ENCODE data around the gene EMC8. TPM values are rescaled to one million over a fixed set of nuclear protein-coding genes. Genes with fewer than 3 reads are reported as not detected.

EMC8 gene
- total and polyA plus RNA-seq, 2 of the 8 experiments (the other 6 are each of a cell fraction or from before 2014, with no cell fraction given), result 52.2 to 69.7 TPM

GRCh38 chr16:85833219-85833920, 34.0 kb upstream of the EMC8 start:
- H3K23ac ChIP-seq (ENCODE audit: insufficient read length), result no peak overlapping the region
- H3K4me3 ChIP-seq (ENCODE audit: extremely low read depth in 1 of 4, insufficient read depth in 2 of 4, low read depth in 3 of 4, low read length in 4 of 4), result no peak overlapping the region
- no peak overlapping the region for H2AFZ ChIP-seq (ENCODE audit: low read length)
- no peaks in the 10 kb centered on the region for H4K20me1 ChIP-seq (replicated peaks in 1 of 2; ENCODE audit: control insufficient read depth in 1 of 2, insufficient read depth in 2 of 2, low read length in 2 of 2)
- peaks cover 3% of the 10 kb centered on the region; the same call in 1 of the 2 replicates for H3K23me2 ChIP-seq (ENCODE audit: low read depth, low read length)
- no peak overlapping the region for H4K91ac ChIP-seq (replicated peaks; ENCODE audit: insufficient read length, low read length)
- H2BK20ac ChIP-seq (ENCODE audit: low read length), result no peak overlapping the region
- no peaks in the 10 kb centered on the region; a peak in 2 of 7 replicates for H3K27me3 ChIP-seq (replicated peaks in 1 of 4; ENCODE audit: control insufficient read depth in 3 of 4, extremely low read depth in 1 of 4, insufficient read depth in 3 of 4, low read length in 3 of 4)
- H3K9ac ChIP-seq (replicated peaks in 1 of 4; ENCODE audit: extremely low read depth in 1 of 4, low read depth in 3 of 4, low read length in 3 of 4), result no peak overlapping the region
- no peak overlapping the region for H2AK5ac ChIP-seq (ENCODE audit: low read depth, low read length)
- H2BK15ac ChIP-seq (ENCODE audit: low read length), result no peak overlapping the region
- no peak overlapping the region for H3K14ac ChIP-seq (ENCODE audit: insufficient read length)
- H3K27ac ChIP-seq (ENCODE audit: low read depth, low read length), result no peak overlapping the region
- no peak overlapping the region for H4K8ac ChIP-seq (ENCODE audit: extremely low read depth, insufficient read depth, low read length)
- ChIA-PET CTCF (ENCODE audit: partially characterized antibody) (interaction anchor here (1.4 to 6.9 kb wide), 3 partner anchors 13 to 153 kb away, joined by 3 to 51 read pairs (median 7); no protein-coding TSS in a partner anchor), POLR2A (ENCODE audit: partially characterized antibody) (no interaction called here)
- DNase-seq (ENCODE audit: low read depth in 1 of 2, low spot score in 2 of 2) (no peak), FAIRE-seq (no peak)
- no peak overlapping the region for H2BK120ac ChIP-seq (replicated peaks; ENCODE audit: low read depth, low read length)
- H3K4me1 ChIP-seq (replicated peaks in 1 of 4; ENCODE audit: control insufficient read depth in 3 of 4, insufficient read depth in 4 of 4, low read length in 3 of 4), result peaks cover 0 to 2% (median 0%) of the 10 kb centered on the region in 4 experiments; a peak in 1 of 7 replicates
- no peak overlapping the region for H3K18ac ChIP-seq (ENCODE audit: extremely low read depth, low read length)
- H3K9me3 ChIP-seq (ENCODE audit: insufficient read depth in 2 of 2, low read depth in 1 of 2, low read length in 1 of 2), result peaks cover 0 to 10% of the 10 kb centered on the region in 2 experiments; a peak in 2 of 4 replicates
- H3K79me1 ChIP-seq (ENCODE audit: low read depth, low read length), result no peaks in the 10 kb centered on the region
- H3K36me3 ChIP-seq (ENCODE audit: control insufficient read depth in 2 of 4, insufficient read depth in 4 of 4, low read length in 3 of 4), result no peaks in the 10 kb centered on the region
- H2BK12ac ChIP-seq (ENCODE audit: low read depth, low read length), result no peak overlapping the region
- 90% methylated on average over 21 of the region's 22 CpGs; no CpG with 5 or more reads in 1 of the 2 experiments for WGBS, 2 experiments (ENCODE audit: extremely low coverage in 1 of 2, insufficient coverage in 1 of 2, insufficient read length in 1 of 2, insufficient replicate concordance in 2 of 2, low coverage in 1 of 2, low lambda C conversion rate in 2 of 2, missing lambda C conversion rate in 1 of 2)
- H3K56ac ChIP-seq (replicated peaks; ENCODE audit: insufficient read length, low read depth, low read length), result no peak overlapping the region
- no peak overlapping the region for H2BK5ac ChIP-seq (ENCODE audit: low read depth, low read length)
- H3K4me2 ChIP-seq (ENCODE audit: insufficient read depth in 1 of 2, low read depth in 2 of 2, low read length in 2 of 2), result no peak overlapping the region
- no peak overlapping the region for H4K5ac ChIP-seq (ENCODE audit: insufficient read length, low read depth, low read length)
- H3K79me2 ChIP-seq (ENCODE audit: control insufficient read depth in 1 of 2, insufficient read depth in 2 of 2, low read length in 2 of 2), result no peaks in the 10 kb centered on the region
- H3K4ac ChIP-seq (replicated peaks; ENCODE audit: insufficient read length, low read depth, low read length), result no peak overlapping the region
- TF ChIP-seq SIN3A (conservative IDR thresholded peaks at IDR 0.05 in 1 of 2, IDR thresholded peaks at IDR 0.05 in 1 of 2; ENCODE audit: low read depth in 1 of 2, low read length in 2 of 2) (no peak), HDAC2 (IDR thresholded peaks at IDR 0.05; ENCODE audit: borderline replicate concordance in 1 of 2, low read depth in 2 of 2, low read length in 2 of 2) (no peak), SUZ12 (IDR thresholded peaks at IDR 0.05; ENCODE audit: low read length) (no peak), YY1 (IDR thresholded peaks at IDR 0.05; ENCODE audit: low read depth, low read length) (no peak), CHD2 (IDR thresholded peaks at IDR 0.05; ENCODE audit: low read length) (no peak), SIRT6 (IDR thresholded peaks at IDR 0.05; ENCODE audit: low read length) (no peak), NRF1 (IDR thresholded peaks at IDR 0.05; ENCODE audit: low read depth, low read length) (no peak), EP300 (IDR thresholded peaks at IDR 0.05; ENCODE audit: borderline replicate concordance in 1 of 2, low read depth in 2 of 2, low read length in 2 of 2) (no peak), CTCF (IDR thresholded peaks at IDR 0.05; ENCODE audit: control extremely low read depth in 1 of 3, insufficient read depth in 1 of 3, low read depth in 1 of 3, low read length in 3 of 3) (no peak)

Data from H1 (cell line).